GM19463 (cell line): Measurements from ENCODE around the gene ADAM8.
"Not testable (repeated sequence)": the region's sequence is repeated elsewhere in the genome, so short reads cannot be mapped to it uniquely, and the experiment has no call there.

Source experiments
- ATAC-seq: cut with Tn5 transposase; IDR thresholded peaks from one replicate; pipeline ENCODE4 v1.9.1; 2021; ENCODE audit warnings: mild to moderate bottlenecking, moderate library complexity; ENCODE audit not compliant: unreplicated experiment

Gene ADAM8

GRCh38 chr10:133276435-133277201 is at the start of gene ADAM8:
Gene ADAM8 (minus strand): TSS chr10:133276868. CDS start chr10:133276817, 51 bp downstream.
- ATAC-seq: peak; percentile 44

- no peak for ATAC-seq
These were observed 49.5 kb upstream of the ADAM8 start for GRCh38 chr10:133326223-133326551.

GRCh38 chr10:133325440-133326222 is 49.0 kb upstream of the ADAM8 start:
- ATAC-seq: no peak

GRCh38 chr10:133324857-133325260 is 48.2 kb upstream of the ADAM8 start:
- ATAC-seq: no peak

GRCh38 chr10:133324198-133324792 is 47.6 kb upstream of the ADAM8 start:
- ATAC-seq: no peak

- not testable (repeated sequence) for ATAC-seq
These were observed 45.5 kb upstream of the ADAM8 start for GRCh38 chr10:133322064-133322709.

GRCh38 chr10:133320852-133321422 is 44.3 kb upstream of the ADAM8 start:
- ATAC-seq: not testable (repeated sequence)

GRCh38 chr10:133318494-133319127 is 41.9 kb upstream of the ADAM8 start:
- ATAC-seq: peak; percentile 79

- no peak for ATAC-seq
These were observed 40.1 kb upstream of the ADAM8 start for GRCh38 chr10:133316732-133317131.

GRCh38 chr10:133316266-133316665 is 39.6 kb upstream of the ADAM8 start:
- no peak for ATAC-seq

- ATAC-seq: no peak
These were observed 39.2 kb upstream of the ADAM8 start for GRCh38 chr10:133315847-133316246.

- no peak for ATAC-seq
These were observed 38.2 kb upstream of the ADAM8 start for GRCh38 chr10:133314911-133315310.

- no peak for ATAC-seq
These were observed 36.5 kb upstream of the ADAM8 start for GRCh38 chr10:133313192-133313591.

- ATAC-seq: no peak
These were observed 36.1 kb upstream of the ADAM8 start for GRCh38 chr10:133312769-133313145.

GRCh38 chr10:133312016-133312768 is 35.5 kb upstream of the ADAM8 start:
- no peak for ATAC-seq

- no peak for ATAC-seq
These were observed 34.9 kb upstream of the ADAM8 start for GRCh38 chr10:133311570-133311969.

- ATAC-seq: no peak
These were observed 34.1 kb upstream of the ADAM8 start for GRCh38 chr10:133310789-133311188.

- no peak for ATAC-seq
These were observed 33.7 kb upstream of the ADAM8 start for GRCh38 chr10:133310399-133310755.

- ATAC-seq: no peak
These were observed 33.2 kb upstream of the ADAM8 start for GRCh38 chr10:133309720-133310398.
